ENCODE data around the gene PHOSPHO1. TPM values are rescaled to one million over a fixed set of nuclear protein-coding genes. Genes with fewer than 3 reads are reported as not detected.

PHOSPHO1 gene
- total RNA-seq, 1 experiment from 2014 or later = 0.54 TPM

- no peaks in the 10 kb centered on the region for H3K36me3 ChIP-seq (ENCODE audit: control insufficient read depth, insufficient read depth, low read length)
- BruUV-seq (replicated peaks) = no TSS peak
- no peak; the same call in 1 of the 2 replicates for ATAC-seq
- POLR2A ChIA-PET = interaction anchor here (0.6 kb wide), 1 partner anchor 45 kb away, joined by 3 read pairs; no protein-coding TSS in a partner anchor
- H3K27ac ChIP-seq (ENCODE audit: low read length) = no peak overlapping the region
- intact Hi-C loops (cut with micrococcal nuclease; ENCODE audit: unreplicated experiment) (no loop called here), in situ Hi-C loops (cut with HindIII; ENCODE audit: low pct_unique_long_range_greater_than_20kb, low sequenced_read_pairs) (no loop called here)
- CTCF ChIA-PET = no interaction called here
- TF ChIP-seq SIN3A (IDR thresholded peaks at IDR 0.05; ENCODE audit: borderline replicate concordance, insufficient read depth, low read depth, low read length) (no peak), TCF7L2 (IDR thresholded peaks at IDR 0.05; ENCODE audit: low read depth, low read length) (no peak), CTCF (IDR thresholded peaks at IDR 0.05) (no peak), POLR2AphosphoS5 (IDR thresholded peaks at IDR 0.05; ENCODE audit: low read depth, low read length) (no peak), REST (IDR thresholded peaks at IDR 0.05; ENCODE audit: insufficient read depth in 1 of 2, low read depth in 2 of 2, low read length in 1 of 2) (no peak)
- no peaks in the 10 kb centered on the region for H3K27me3 ChIP-seq (ENCODE audit: control insufficient read depth, insufficient read depth, low read length)
- no peak overlapping the region for H3K4me3 ChIP-seq (ENCODE audit: low read depth in 2 of 2, low read length in 2 of 2)
- no peak for DNase-seq (ENCODE audit: low read depth, low spot score)
- no peaks in the 10 kb centered on the region for H3K9me3 ChIP-seq (ENCODE audit: control insufficient read depth, insufficient read depth, low read depth, low read length)
- no peaks in the 10 kb centered on the region for H3K4me1 ChIP-seq (ENCODE audit: control insufficient read depth, insufficient read depth, low read length)
These were observed 11.3 kb upstream of the PHOSPHO1 start for GRCh38 chr17:49241692-49242397.

DNA sequence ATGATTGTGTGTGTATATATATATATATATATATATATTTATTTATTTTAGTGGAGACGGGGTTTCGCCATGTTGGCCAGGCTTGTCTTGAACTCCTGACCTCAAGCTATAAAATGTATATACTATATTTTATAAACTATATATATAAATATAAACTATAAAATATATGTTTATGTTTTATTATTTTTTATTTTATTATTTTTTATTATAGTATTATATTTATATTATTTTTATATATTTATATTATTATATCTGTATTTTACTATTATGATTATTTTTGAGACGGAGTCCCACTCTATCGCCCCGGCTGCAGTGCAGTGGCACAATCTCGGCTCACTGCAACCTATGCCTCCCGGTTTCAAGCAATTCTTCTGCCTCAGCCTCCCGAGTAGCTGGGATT lies 10.5 kb upstream of the PHOSPHO1 start:
- ChIA-PET POLR2A (no interaction called here), CTCF (no interaction called here)
- in situ Hi-C loops (cut with HindIII; ENCODE audit: low pct_unique_long_range_greater_than_20kb, low sequenced_read_pairs) = no loop called here
- H3K36me3 ChIP-seq (ENCODE audit: control insufficient read depth, insufficient read depth, low read length) = no peaks in the 10 kb centered on the region
- H3K9me3 ChIP-seq (ENCODE audit: control insufficient read depth, insufficient read depth, low read depth, low read length) = no peaks in the 10 kb centered on the region
- no peak overlapping the region for H3K27ac ChIP-seq (ENCODE audit: low read length)
- no peaks in the 10 kb centered on the region for H3K4me1 ChIP-seq (ENCODE audit: control insufficient read depth, insufficient read depth, low read length)
- DNase-seq (ENCODE audit: low read depth, low spot score) (no peak), ATAC-seq (no peak)
- no TSS peak for BruUV-seq (replicated peaks)
- no peaks in the 10 kb centered on the region for H3K27me3 ChIP-seq (ENCODE audit: control insufficient read depth, insufficient read depth, low read length)
- H3K4me3 ChIP-seq (ENCODE audit: low read depth in 2 of 2, low read length in 2 of 2) = no peak overlapping the region
- TF ChIP-seq CTCF (IDR thresholded peaks at IDR 0.05) = no peak
- no peak for TF ChIP-seq SIN3A (IDR thresholded peaks at IDR 0.05; ENCODE audit: borderline replicate concordance, insufficient read depth, low read depth, low read length)
- TF ChIP-seq POLR2AphosphoS5 (IDR thresholded peaks at IDR 0.05; ENCODE audit: low read depth, low read length) = no peak
- no peak for TF ChIP-seq TCF7L2 (IDR thresholded peaks at IDR 0.05; ENCODE audit: low read depth, low read length)
- TF ChIP-seq REST (IDR thresholded peaks at IDR 0.05; ENCODE audit: insufficient read depth in 1 of 2, low read depth in 2 of 2, low read length in 1 of 2) = no peak
- intact Hi-C loops (cut with micrococcal nuclease; ENCODE audit: unreplicated experiment) = no loop called here

Measured in Panc1 (cell line).